HG03460 (cell line): Measurements from ENCODE around the gene TRIM49C.
"Not testable (repeated sequence)": the region's sequence is repeated elsewhere in the genome, so short reads cannot be mapped to it uniquely, and the experiment has no call there.

Experiments
- ATAC-seq: cut with Tn5 transposase; IDR thresholded peaks from one replicate; pipeline ENCODE4 v1.9.1; 2021; ENCODE audit not compliant: unreplicated experiment

Gene TRIM49C, protein sequence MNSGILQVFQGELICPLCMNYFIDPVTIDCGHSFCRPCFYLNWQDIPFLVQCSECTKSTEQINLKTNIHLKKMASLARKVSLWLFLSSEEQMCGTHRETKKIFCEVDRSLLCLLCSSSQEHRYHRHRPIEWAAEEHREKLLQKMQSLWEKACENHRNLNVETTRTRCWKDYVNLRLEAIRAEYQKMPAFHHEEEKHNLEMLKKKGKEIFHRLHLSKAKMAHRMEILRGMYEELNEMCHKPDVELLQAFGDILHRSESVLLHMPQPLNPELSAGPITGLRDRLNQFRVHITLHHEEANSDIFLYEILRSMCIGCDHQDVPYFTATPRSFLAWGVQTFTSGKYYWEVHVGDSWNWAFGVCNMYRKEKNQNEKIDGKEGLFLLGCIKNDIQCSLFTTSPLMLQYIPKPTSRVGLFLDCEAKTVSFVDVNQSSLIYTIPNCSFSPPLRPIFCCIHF

DNA sequence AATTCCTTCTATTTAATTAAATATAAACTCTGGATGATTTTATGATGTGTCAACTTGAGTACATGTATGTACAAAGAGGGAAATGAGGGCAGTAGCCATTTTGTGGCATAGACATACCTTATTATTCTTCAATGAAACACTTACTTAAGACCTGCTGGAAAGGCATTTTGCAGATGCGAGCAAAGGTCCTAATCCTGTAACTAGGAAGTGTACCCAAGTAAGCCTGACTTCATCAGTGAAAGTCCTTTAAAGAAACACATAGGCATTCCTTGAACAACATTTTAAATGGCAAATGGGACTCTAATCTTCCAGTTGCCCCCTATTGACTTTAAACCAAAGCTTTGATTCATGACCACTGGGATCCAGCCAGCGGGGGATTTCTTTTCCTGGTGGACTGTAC is at the start of gene TRIM49C:
TSS of gene TRIM49C (plus strand) at position 301 of the 400 bp plus-strand sequence. CDS start 4,106 bp downstream, outside the sequence.
- ATAC-seq, result not testable (repeated sequence)

GRCh38 chr11:90024184-90024583 is 6.7 kb upstream of the TRIM49C start:
- ATAC-seq, result not testable (repeated sequence)

DNA sequence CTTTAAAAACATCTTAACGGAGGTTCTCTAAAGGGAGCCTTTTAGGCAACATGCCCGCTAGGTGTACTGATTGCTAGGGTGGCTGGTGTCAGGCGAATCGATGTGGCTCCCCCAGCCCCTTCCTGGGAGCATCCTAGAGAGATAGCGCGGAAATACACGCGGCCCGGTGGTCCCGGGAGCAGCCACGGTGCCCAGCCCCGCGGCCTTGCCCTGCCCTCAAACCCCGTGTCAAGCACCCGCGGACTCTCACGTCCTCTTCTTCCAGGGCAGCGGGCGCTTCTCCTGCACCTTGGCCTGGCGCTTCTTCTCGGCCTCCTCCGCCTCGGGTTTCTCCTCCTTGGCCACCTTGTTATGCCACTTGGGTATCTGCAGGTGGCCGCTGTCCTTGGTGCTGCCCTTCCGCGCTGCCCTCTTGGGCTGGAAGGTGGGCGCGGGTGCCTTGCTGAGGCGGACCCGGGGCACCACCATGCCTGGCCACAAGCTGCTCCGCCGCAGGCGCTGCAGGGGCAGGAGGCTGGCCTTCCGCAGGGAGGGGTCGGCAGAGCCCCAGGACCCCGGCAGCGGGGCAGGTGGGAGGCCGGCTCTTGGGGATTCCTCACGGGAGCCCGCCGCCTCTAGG is 20.8 kb downstream of the TRIM49C start:
- not testable (repeated sequence) for ATAC-seq

DNA sequence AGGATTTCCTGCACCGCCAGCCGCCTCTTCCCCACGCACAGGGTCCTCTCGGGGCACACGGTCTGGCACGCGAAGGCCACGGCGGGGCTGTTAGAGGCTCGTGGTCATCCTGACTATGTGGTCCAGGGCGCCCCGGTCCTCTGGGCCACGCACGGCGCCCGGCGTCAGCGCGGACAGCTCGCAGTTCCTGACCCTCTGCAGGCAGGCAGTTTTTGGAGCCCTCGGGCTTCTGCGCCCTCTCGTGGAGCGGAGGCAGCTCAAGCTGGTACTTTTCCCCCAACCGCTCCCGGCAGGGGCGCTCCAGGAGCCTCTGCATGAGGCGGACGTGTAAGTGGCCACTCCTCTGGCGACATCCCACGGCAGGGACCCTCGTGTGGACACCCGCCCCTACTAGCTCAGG is 21.4 kb downstream of the TRIM49C start:
- ATAC-seq, result not testable (repeated sequence)

GRCh38 chr11:90053545-90053944 is 22.6 kb downstream of the TRIM49C start:
- ATAC-seq, result not testable (repeated sequence)

DNA sequence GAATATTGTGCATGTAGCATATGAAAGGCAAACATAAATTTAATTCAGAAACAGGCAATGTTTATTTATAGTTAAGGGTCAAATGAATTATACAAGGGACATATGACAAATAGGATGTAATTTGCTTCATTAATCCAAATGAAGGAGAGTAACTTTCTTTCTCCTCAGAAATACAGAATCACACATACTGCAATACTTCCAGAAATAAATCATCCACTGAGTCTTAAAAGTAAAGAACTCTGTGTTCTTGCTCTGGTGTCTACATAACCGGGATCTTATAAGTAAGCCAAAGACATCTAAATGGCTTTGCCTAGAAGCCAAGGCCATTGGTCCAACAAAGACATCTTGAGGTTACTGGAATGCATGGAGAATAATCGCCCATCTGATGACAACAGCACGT is 54.7 kb downstream of the TRIM49C start, which contains the start of gene UBTFL1:
TSS of gene UBTFL1 (plus strand) at position 301 of the 400 bp plus-strand sequence. CDS start at position 301, 0 bp downstream.
- ATAC-seq, result not testable (repeated sequence)

GRCh38 chr11:90088731-90089130 is 57.8 kb downstream of the TRIM49C start:
- not testable (repeated sequence) for ATAC-seq
